Ishikawa (cell line): Measurements from ENCODE around the gene MZB1.

Source experiments
- EGR1 ChIP-seq: IDR thresholded peaks from 2 replicates; pipeline ENCODE4 v1.6.1; 2012
- EP300 ChIP-seq: IDR thresholded peaks from 2 replicates; pipeline ENCODE4 v1.6.1; 2012; ENCODE audit warnings: borderline replicate concordance
- NFIC ChIP-seq: IDR thresholded peaks from 2 replicates; pipeline ENCODE4 v1.6.1; 2012
- RAD21 ChIP-seq: IDR thresholded peaks from 2 replicates; pipeline ENCODE4 v1.6.1; 2012; ENCODE audit warnings: low read depth
- TF ChIP-seq, protein P1 (sequence below): IDR thresholded peaks from 2 replicates; pipeline ENCODE4 v1.6.1; 2012

DNA sequence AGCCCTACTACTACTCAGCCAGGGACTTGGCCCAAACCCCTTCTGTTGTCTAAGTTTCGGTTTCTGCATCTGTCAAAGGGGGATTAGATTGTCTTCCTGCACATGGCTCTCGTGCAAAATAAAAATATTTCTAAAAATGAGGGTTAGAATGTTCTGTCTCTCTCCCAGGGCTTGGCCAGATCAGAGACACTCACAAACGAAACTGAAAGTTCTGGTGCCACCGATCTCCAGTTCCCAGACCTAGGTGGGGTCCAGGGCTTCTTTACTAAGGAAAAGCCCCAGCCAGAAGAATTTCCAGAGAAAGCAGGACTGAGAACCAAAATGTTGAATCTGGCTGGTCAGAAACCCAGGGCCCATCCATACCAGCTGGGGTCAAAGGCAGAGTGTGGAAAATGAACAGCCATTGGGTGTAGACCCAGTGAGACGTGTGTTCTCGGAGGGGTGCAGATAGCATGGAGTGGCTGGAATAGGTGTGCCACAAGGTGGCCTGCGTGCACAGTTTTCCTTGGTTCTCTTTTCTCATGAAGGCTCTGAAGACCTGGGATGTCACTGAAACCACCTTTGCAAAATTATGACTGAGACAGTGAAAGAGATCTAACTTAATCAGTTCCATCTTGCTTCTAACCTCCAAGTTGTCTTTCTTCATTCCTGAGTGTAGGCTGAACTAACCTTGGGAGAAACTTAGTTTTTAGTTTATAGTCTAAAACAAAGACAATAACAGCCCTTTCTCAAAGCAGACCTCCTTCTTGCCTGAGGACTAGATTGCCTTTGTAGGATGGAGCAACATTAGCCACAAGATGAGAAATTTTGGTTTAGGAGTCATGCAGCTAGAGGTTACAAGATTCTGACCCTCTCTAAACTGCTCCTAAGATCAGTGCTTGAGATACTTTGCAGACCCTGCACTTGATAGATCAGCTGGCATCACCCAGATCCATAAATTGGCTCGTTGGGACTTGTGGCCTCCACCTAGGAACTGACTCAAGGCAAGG, 4.4 kb downstream of the MZB1 start:
- TF ChIP-seq NFIC (no peak), EGR1 (no peak), EP300 (no peak), RAD21 (peak; percentile 40)
- TF ChIP-seq, protein P1, sequence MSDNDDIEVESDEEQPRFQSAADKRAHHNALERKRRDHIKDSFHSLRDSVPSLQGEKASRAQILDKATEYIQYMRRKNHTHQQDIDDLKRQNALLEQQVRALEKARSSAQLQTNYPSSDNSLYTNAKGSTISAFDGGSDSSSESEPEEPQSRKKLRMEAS: no peak
